ENCODE measurements around the gene PDE6B. TPM values are rescaled to one million over a fixed set of nuclear protein-coding genes. Genes with fewer than 3 reads are reported as not detected.

PDE6B gene
- total and polyA plus RNA-seq, 2 of the 13 experiments (the other 11 are each of a cell fraction or from before 2014, with no cell fraction given): 0.38 to 0.40 TPM

- peak; percentile 32; the same call in 1 of the 2 replicates for TF ChIP-seq KDM5A (IDR thresholded peaks at IDR 0.05; ENCODE audit: borderline replicate concordance, low read length)
- no peak for TF ChIP-seq ZNF280B (CRISPR knock-in tag; IDR thresholded peaks at IDR 0.05; ENCODE audit: borderline replicate concordance)
- TF ChIP-seq ATRX (CRISPR knock-in tag; IDR thresholded peaks at IDR 0.05; ENCODE audit: borderline replicate concordance): no peak
- TF ChIP-seq ELF3 (CRISPR knock-in tag; IDR thresholded peaks at IDR 0.05): no peak
- peak; percentile 50; the same call in 1 of the 2 replicates for TF ChIP-seq POLR2AphosphoS5 (IDR thresholded peaks at IDR 0.05; ENCODE audit: low read depth, low read length)
- no peak for TF ChIP-seq ZNF329 (CRISPR knock-in tag; IDR thresholded peaks at IDR 0.05; ENCODE audit: low read depth)
- TF ChIP-seq POLR2A (IDR thresholded peaks at IDR 0.05; ENCODE audit: insufficient read depth in 1 of 2, low read depth in 2 of 2, low read length in 2 of 2): peak in 1 of 2 experiments; percentile 64; a peak in 1 of 4 replicates
- peak; percentile 15; the same call in 1 of the 2 replicates for TF ChIP-seq ZFX (CRISPR knock-in tag; IDR thresholded peaks at IDR 0.05; ENCODE audit: low read depth)
- peak; percentile 56; the same call in 1 of the 2 replicates for TF ChIP-seq ZBTB2 (CRISPR knock-in tag; IDR thresholded peaks at IDR 0.05; ENCODE audit: low read depth)
- TF ChIP-seq BRF2 (CRISPR knock-in tag; IDR thresholded peaks at IDR 0.05): peak; percentile 28; the same call in 1 of the 2 replicates
- TF ChIP-seq ZNF512 (CRISPR knock-in tag; IDR thresholded peaks at IDR 0.05): no peak
- peak; percentile 61 for TF ChIP-seq HNF4A (CRISPR knock-in tag; IDR thresholded peaks at IDR 0.05)
- TF ChIP-seq CSRNP1 (CRISPR knock-in tag; IDR thresholded peaks at IDR 0.05): 0 out of 2 replicates have a peak, but pooled peaks have one; percentile 27
- TF ChIP-seq E2F1 (CRISPR knock-in tag; IDR thresholded peaks at IDR 0.05): peak; percentile 87
- TF ChIP-seq SKIL (CRISPR knock-in tag; IDR thresholded peaks at IDR 0.05; ENCODE audit: borderline replicate concordance): peak; percentile 33; the same call in 1 of the 2 replicates
- 0 out of 2 replicates have a peak, but pooled peaks have one; percentile 21 for TF ChIP-seq ATF7-NPFF (CRISPR knock-in tag; IDR thresholded peaks at IDR 0.05; ENCODE audit: low read depth)
Observed at GRCh38 chr4:673349-674091, 48.1 kb downstream of the PDE6B start (continued).
